HCT116 (cell line): ENCODE results near the gene BTD. TPM values are rescaled to one million over a fixed set of nuclear protein-coding genes. Genes with fewer than 3 reads are reported as not detected.

ENCODE experiments used
- ATAC-seq: fragments of 200-7000 bp; cut with Tn5 transposase; 2 replicates; pipeline ENCODE4 v1.9.1; 2020; ENCODE audit warnings: mild to moderate bottlenecking, moderate library complexity
- BruUV-seq: library from RNA; stranded (reverse); fragments of 400-500 nt; replicated peaks from 2 replicates; lab custom pipeline; 2021; lab: Mats Ljungman, UMichigan
- CTCF ChIA-PET: fragments of 300-600 bp; sonication (Branson Sonifier 250); formaldehyde crosslinking; loops from one replicate; lab custom pipeline; 2021; ENCODE audit warnings: antibody characterized with exemption; lab: Charles Lee
- POLR2A ChIA-PET: fragments of 300-600, 350-600 bp; sonication (Branson Sonifier 250); formaldehyde crosslinking; loops from one replicate; lab custom pipeline; 2021; ENCODE audit warnings: antibody characterized with exemption; lab: Charles Lee
- RAD21 ChIA-PET, 2 experiments: fragments of 300-600 bp; sonication (Branson Sonifier 250); formaldehyde crosslinking; loops; one replicate each; lab custom pipeline; 2023; ENCODE audit warnings: low total read pairs in 2 of 2; ENCODE audit not compliant: uncharacterized antibody in 2 of 2, unreplicated experiment in 2 of 2, low non-redundant PET in 1 of 2; lab: Charles Lee
- DNase-seq: peaks from one replicate; pipeline ENCODE4 v3.0.0-alpha.2; 2010; ENCODE audit warnings: low read depth, low spot score
- H2AFZ ChIP-seq: fragments of 200-600 bp; shearing (Covaris generic), sonication (generic); 2 replicates; pipeline ENCODE4 v1.6.1; 2017; ENCODE audit warnings: low read depth, mixed run types, mixed read lengths, antibody characterized with exemption, low read length; ENCODE audit not compliant: poor library complexity, severe bottlenecking
- H3K27ac ChIP-seq: 2 replicates; pipeline ENCODE4 v1.5.1; 2012; ENCODE audit warnings: low read depth, low read length
- H3K27me3 ChIP-seq: fragments of 200-600 bp; sonication (generic); 2 replicates; pipeline ENCODE4 v1.6.1; 2016; ENCODE audit warnings: mixed run types, low read length, mixed read lengths; ENCODE audit not compliant: insufficient read depth
- H3K36me3 ChIP-seq, 2 experiments: fragments of 200-500 bp in 1 of 2; fragments of 200-600 bp in 1 of 2; sonication (Bioruptor generic) in 1 of 2; sonication (generic) in 1 of 2; 2 replicates each; pipeline versions ENCODE4 v1.5.1 to v1.6.1; 2014 to 2016; ENCODE audit warnings: low read length in 2 of 2, inconsistent platforms in 1 of 2, mixed read lengths in 1 of 2, mixed run types in 1 of 2; ENCODE audit not compliant: insufficient read depth in 2 of 2, control insufficient read depth in 1 of 2
- H3K4me1 ChIP-seq, 2 experiments: fragments of 200-600 bp in 1 of 2; sonication (generic) in 1 of 2; 2 replicates each; pipeline versions ENCODE4 v1.5.1 to v1.6.1; 2012 to 2017; ENCODE audit warnings: low read length in 2 of 2, inconsistent platforms in 1 of 2, mild to moderate bottlenecking in 1 of 2, mixed read lengths in 1 of 2, mixed run types in 1 of 2, moderate library complexity in 1 of 2; ENCODE audit not compliant: insufficient read depth in 2 of 2, control insufficient read depth in 1 of 2
- H3K4me2 ChIP-seq: fragments of 200-600 bp; sonication (generic); 2 replicates; pipeline ENCODE4 v1.6.1; 2017; ENCODE audit warnings: mixed run types, low read length, mixed read lengths
- H3K4me3 ChIP-seq, 2 experiments: fragments of 200-600 bp in 1 of 2; sonication (generic) in 1 of 2; replicated peaks in 1 of 2; 2 replicates each; pipeline ENCODE4 v1.5.1; 2011 to 2016; ENCODE audit warnings: low read length in 2 of 2, control low read depth in 1 of 2, low read depth in 1 of 2, mild to moderate bottlenecking in 1 of 2, mixed read lengths in 1 of 2, mixed run types in 1 of 2
- H3K79me2 ChIP-seq: fragments of 200-600 bp; sonication (generic); 2 replicates; pipeline ENCODE4 v1.6.1; 2017; ENCODE audit warnings: mild to moderate bottlenecking, mixed run types, low read length, moderate library complexity, mixed read lengths; ENCODE audit not compliant: insufficient read depth
- H3K9ac ChIP-seq: fragments of 200-600 bp; sonication (generic); 2 replicates; pipeline ENCODE4 v1.6.1; 2016; ENCODE audit warnings: low read length, mixed read lengths
- H3K9me2 ChIP-seq: fragments of 200-600 bp; sonication (generic), shearing (Covaris generic); 2 replicates; pipeline ENCODE4 v1.6.1; 2017; ENCODE audit warnings: mixed run types, mild to moderate bottlenecking, moderate library complexity; ENCODE audit not compliant: insufficient read depth
- H3K9me3 ChIP-seq, 2 experiments: fragments of 200-500 bp in 1 of 2; fragments of 200-600 bp in 1 of 2; sonication (Bioruptor generic) in 1 of 2; sonication (generic) in 1 of 2; 2 replicates each; pipeline ENCODE4 v1.6.1; 2014 to 2017; ENCODE audit warnings: low read length in 2 of 2, mixed read lengths in 2 of 2, inconsistent platforms in 1 of 2, low read depth in 1 of 2, mild to moderate bottlenecking in 1 of 2, mixed run types in 1 of 2, moderate library complexity in 1 of 2; ENCODE audit not compliant: control insufficient read depth in 1 of 2, insufficient read depth in 1 of 2
- H4K20me1 ChIP-seq: fragments of 200-600 bp; sonication (generic), shearing (Covaris generic); 2 replicates; pipeline ENCODE4 v1.6.1; 2017; ENCODE audit warnings: mixed run types, mild to moderate bottlenecking, moderate library complexity; ENCODE audit not compliant: insufficient read depth
- CBX3 ChIP-seq: IDR thresholded peaks from 2 replicates; pipeline ENCODE4 v1.6.1; 2012; ENCODE audit warnings: low read depth
- CEBPB ChIP-seq: IDR thresholded peaks from 2 replicates; pipeline ENCODE4 v1.6.1; 2012; ENCODE audit warnings: low read depth
- ELF1 ChIP-seq: IDR thresholded peaks from 2 replicates; pipeline ENCODE4 v1.6.1; 2012; ENCODE audit warnings: low read depth, borderline replicate concordance
- EZH2 ChIP-seq: fragments of 200-600 bp; sonication (generic); IDR thresholded peaks from 2 replicates; pipeline ENCODE4 v1.6.1; 2017; ENCODE audit warnings: antibody characterized with exemption, mixed run types
- EZH2phosphoT487 ChIP-seq: fragments of 200-600 bp; IDR thresholded peaks from 2 replicates; pipeline ENCODE4 v1.6.1; 2018; ENCODE audit warnings: antibody characterized with exemption, borderline replicate concordance
- FOSL1 ChIP-seq: IDR thresholded peaks from 2 replicates; pipeline ENCODE4 v1.6.1; 2012; ENCODE audit warnings: low read depth
- JUND ChIP-seq: IDR thresholded peaks from 2 replicates; pipeline ENCODE4 v1.6.1; 2012
- POLR2A ChIP-seq: IDR thresholded peaks from 2 replicates; pipeline ENCODE4 v1.7.0; 2011; ENCODE audit warnings: borderline replicate concordance; ENCODE audit not compliant: insufficient read depth, insufficient read length; ENCODE audit errors: extremely low read depth
- POLR2AphosphoS5 ChIP-seq: IDR thresholded peaks from 2 replicates; pipeline ENCODE4 v1.6.1; 2011; ENCODE audit warnings: mild to moderate bottlenecking, low read depth, low read length, moderate library complexity
- SIN3A ChIP-seq: IDR thresholded peaks from 2 replicates; pipeline ENCODE4 v1.6.1; 2012; ENCODE audit warnings: low read depth
- SP1 ChIP-seq: IDR thresholded peaks from 2 replicates; pipeline ENCODE4 v1.6.1; 2012; ENCODE audit warnings: low read depth
- SRF ChIP-seq: IDR thresholded peaks from 2 replicates; pipeline ENCODE4 v1.6.1; 2012; ENCODE audit warnings: low read depth
- TCF7L2 ChIP-seq: IDR thresholded peaks from 2 replicates; pipeline ENCODE4 v1.7.0; 2011; ENCODE audit warnings: borderline replicate concordance, inconsistent platforms; ENCODE audit not compliant: insufficient read depth, insufficient read length; ENCODE audit errors: extremely low read depth
- YY1 ChIP-seq: IDR thresholded peaks from 2 replicates; pipeline ENCODE4 v1.6.1; 2011; ENCODE audit warnings: low read length, low read depth, moderate library complexity, mild to moderate bottlenecking; ENCODE audit not compliant: insufficient replicate concordance; ENCODE audit errors: extremely low read depth
- ZFX ChIP-seq: fragments of 450-650 bp; IDR thresholded peaks from 2 replicates; pipeline ENCODE4 v1.6.1; 2017
- ZNF274 ChIP-seq: fragments of 200-500 bp; sonication (Bioruptor generic); IDR thresholded peaks from 2 replicates; pipeline ENCODE4 v1.6.1; 2014; ENCODE audit warnings: mild to moderate bottlenecking, low read depth, low read length, inconsistent platforms
- intact Hi-C: fragments of 100-400 bp; cut with micrococcal nuclease; formaldehyde crosslinking; loops from 2 replicates; pipeline ENCODE4 v1.10.0; 2022
- total RNA-seq: library from RNA; stranded (reverse); gene quantifications from one replicate; pipeline ENCODE4 v1.2.1, GENCODE V29; 2021; ENCODE audit not compliant: unreplicated experiment
- TF ChIP-seq, protein P1 (sequence below): IDR thresholded peaks from 2 replicates; pipeline ENCODE4 v1.6.1; 2012

Gene BTD
- total RNA-seq, 1 experiment from 2014 or later: 5.0 TPM

DNA sequence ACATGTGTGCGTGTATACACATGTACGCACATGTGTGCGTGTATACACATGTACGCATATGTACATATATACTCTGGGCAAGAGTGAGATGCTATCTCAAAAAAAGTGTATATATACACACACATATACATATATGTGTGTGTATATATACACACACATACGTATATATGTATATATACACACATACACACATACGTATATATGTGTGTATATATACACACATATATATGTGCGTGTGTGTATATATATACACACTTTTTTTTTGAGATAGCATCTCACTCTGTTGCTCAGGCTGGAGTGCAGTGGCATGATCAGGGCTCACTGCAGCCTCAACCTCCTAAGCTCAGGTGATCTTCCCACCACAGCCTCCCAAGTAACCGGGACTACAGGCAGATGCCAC, 8.6 kb upstream of the BTD start (continued):
- no peak for TF ChIP-seq ZNF274
- no peak for TF ChIP-seq FOSL1
- TF ChIP-seq SRF: no peak
- no peak for TF ChIP-seq ELF1
- TF ChIP-seq TCF7L2: no peak
- TF ChIP-seq CBX3: no peak
- TF ChIP-seq JUND: no peak
- TF ChIP-seq, protein P1, sequence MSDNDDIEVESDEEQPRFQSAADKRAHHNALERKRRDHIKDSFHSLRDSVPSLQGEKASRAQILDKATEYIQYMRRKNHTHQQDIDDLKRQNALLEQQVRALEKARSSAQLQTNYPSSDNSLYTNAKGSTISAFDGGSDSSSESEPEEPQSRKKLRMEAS: no peak
- no peak for TF ChIP-seq POLR2A

DNA sequence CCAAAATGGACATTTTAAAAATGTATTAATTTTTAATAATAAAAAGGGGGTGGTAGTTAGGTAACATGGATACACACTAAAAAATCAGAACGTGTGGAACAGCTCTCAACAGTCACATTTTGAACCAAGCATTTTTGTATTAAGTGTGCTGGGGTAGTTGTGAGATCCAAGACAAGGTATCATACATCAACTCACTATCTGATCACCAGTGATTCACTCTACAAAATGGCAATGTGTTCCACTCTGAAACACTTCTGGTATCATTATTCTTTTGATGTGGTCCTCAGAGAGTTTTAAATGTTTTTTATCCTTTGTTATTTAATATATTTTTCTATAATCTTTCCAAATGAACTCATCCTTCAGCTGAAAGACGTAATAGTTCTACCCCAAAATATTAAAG, 5.6 kb upstream of the BTD start:
- no peak for ATAC-seq
- Histone ChIP-seq H3K9me2 (no peaks in the 10 kb centered on the region), H3K4me1 (peaks cover 6 to 9% of the 10 kb centered on the region in 2 experiments; a peak in 2 of 4 replicates), H3K4me3 (no peak overlapping the region), H3K27me3 (no peaks in the 10 kb centered on the region)
- DNase-seq: no peak
- CTCF ChIA-PET: no interaction called here
- TF ChIP-seq YY1 (no peak), SP1 (no peak), TCF7L2 (no peak), CBX3 (no peak), SIN3A (no peak), CEBPB (no peak), FOSL1 (no peak), POLR2AphosphoS5 (no peak), ZFX (no peak), POLR2A (no peak), EZH2 (no peak), EZH2phosphoT487 (no peak)
- TF ChIP-seq, all 23 proteins: peak for 0
- Histone ChIP-seq H4K20me1 (no peaks in the 10 kb centered on the region), H3K79me2 (peaks cover 14% of the 10 kb centered on the region), H3K36me3 (peaks cover 20 to 22% of the 10 kb centered on the region in 2 experiments; a peak in 3 of 4 replicates), H3K27ac (no peak overlapping the region), H2AFZ (no peak overlapping the region), H3K4me2 (no peak overlapping the region), H3K9me3 (no peaks in the 10 kb centered on the region), H3K9ac (no peak overlapping the region)
- POLR2A ChIA-PET: no interaction called here
- RAD21 ChIA-PET: no interaction called here
- intact Hi-C loops: no loop called here
- BruUV-seq: no TSS peak
